ENCODE measurements around the gene SEZ6L.
"Not testable (repeated sequence)": the region's sequence is repeated elsewhere in the genome, so short reads cannot be mapped to it uniquely, and the experiment has no call there.

SEZ6L gene

DNA sequence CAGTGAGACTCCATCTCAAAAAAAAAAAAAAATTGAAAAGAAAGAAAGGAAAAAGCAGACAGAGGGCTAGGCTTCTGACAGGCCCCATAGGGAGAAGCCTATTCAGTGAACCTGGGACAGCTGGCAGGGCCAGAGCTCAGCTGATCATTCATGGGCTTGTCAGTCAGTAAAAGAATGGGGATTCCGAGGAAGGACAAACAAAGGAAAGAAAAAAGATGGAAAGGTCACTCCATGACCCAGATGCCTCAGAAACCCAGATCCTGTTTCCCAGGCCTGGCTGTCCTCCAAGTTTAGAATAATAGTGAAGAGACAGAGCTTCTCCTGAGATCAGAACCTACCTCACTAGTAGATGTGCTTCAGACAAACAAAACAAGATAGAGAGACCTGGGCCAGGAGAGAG lies 225.5 kb downstream of the SEZ6L start:
- no peak for DNase-seq

GRCh38 chr22:26395926-26396325 lies 226.7 kb downstream of the SEZ6L start:
- no peak for DNase-seq

DNA sequence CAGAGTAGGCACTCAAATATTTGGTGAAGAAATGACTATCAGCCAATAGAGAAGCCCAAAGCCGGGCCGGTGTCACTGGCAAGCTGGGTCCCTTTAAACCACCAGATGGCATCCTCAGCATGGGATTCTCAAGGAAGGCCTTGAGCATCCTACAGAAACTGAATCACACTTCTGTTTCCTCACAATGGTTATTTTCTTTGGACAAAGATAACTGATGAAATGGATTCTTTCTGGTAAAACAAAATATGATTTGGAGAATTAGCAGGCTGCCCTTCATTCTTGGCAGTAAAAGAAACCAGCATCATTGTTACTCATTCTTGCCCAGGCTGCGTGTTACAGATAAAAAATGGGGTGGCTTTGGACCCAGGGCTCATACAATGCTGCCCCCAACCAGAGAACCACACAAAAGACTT lies 229.5 kb downstream of the SEZ6L start:
- peak; percentile 4 to 36 (median 18) for DNase-seq

DNA sequence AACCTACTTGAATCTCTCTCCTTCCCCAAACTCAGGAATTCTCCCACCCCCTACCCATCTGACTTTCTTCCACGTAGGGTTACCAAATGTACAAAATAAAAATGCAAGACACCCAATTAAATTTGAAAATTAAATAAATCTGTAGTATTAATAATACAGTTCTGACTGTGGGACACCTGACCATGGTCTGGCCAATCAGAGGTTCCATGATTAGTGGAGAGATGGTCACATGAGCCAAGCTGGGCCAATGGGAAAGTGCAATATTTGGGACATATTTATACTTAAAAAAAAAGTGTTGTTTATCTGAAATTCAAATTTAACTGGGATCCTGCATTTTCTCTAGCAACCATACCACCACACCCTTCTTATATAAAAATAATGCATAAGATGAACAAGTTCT lies 230.0 kb downstream of the SEZ6L start:
- no peak for DNase-seq

DNA sequence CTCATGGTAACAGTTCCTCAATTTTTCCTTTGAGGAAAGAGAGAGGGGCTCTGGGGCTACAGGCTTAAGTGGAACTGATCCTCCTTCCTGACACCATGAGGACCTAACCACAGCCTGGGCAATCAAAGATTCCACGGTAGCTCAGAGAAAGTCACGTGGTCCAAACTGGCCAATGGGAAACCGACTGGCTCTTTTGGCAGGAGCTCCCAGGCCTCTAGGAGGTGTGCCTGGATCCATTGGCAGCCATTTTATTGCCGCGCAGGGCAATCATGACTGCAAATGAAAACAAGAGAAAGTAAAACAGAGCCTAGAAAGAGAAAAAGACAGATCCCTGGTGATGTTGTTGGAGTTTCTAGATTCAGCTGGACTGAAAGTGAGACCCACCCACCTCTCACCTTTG lies 232.5 kb downstream of the SEZ6L start:
- DNase-seq: no peak

- DNase-seq: no peak
Measured at GRCh38 chr22:26404851-26405421, 235.7 kb downstream of the SEZ6L start.

GRCh38 chr22:26406118-26406517 lies 236.9 kb downstream of the SEZ6L start:
- DNase-seq: no peak

- not testable (repeated sequence) for DNase-seq
Measured at GRCh38 chr22:26408562-26409220, 239.4 kb downstream of the SEZ6L start.

- DNase-seq: no peak
Measured at GRCh38 chr22:26409719-26410335, 240.6 kb downstream of the SEZ6L start.

DNA sequence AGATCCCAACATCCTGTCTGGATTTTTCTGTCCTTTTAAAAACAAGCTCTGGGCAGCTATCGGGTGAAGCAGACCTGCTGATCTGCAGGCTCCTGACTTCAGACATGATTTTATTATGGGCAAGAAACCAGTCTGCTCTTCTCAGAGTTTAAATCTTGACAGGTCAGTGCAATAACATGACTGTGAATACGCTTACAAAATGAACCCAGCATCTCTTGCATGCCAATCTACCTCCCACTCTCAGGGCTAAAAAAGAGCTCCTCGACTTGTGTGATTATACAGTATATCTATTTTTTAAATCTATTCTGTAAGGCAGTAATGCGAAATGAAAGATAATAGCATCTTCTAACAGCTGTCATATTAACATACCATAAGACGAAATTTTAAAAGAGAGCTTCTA lies 241.1 kb downstream of the SEZ6L start:
- no peak for DNase-seq

DNA sequence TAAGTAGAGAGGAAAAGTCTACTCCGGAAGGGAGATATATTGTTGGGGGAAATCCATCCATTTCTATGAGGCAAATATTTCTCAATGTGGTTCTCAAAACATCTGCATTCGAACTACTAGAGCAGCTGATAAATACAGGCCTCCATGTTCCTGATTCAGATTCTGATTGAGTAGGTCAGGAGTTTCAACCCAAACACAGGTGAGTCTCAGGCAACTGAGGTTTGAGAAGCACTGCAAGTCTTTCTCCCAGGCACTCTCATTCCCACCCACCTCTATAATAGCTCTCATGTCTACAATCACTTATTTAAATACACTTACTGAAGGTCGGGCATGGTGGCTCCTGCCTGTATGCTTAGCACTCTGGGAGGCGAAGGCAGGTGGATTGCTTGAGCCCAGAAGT lies 245.1 kb downstream of the SEZ6L start:
- DNase-seq: no peak

- no peak for DNase-seq
Measured at GRCh38 chr22:26416256-26416655, 247.0 kb downstream of the SEZ6L start.

GRCh38 chr22:26416670-26417276 lies 247.5 kb downstream of the SEZ6L start:
- no peak for DNase-seq

GRCh38 chr22:26417406-26417805 lies 248.1 kb downstream of the SEZ6L start:
- DNase-seq: no peak

DNA sequence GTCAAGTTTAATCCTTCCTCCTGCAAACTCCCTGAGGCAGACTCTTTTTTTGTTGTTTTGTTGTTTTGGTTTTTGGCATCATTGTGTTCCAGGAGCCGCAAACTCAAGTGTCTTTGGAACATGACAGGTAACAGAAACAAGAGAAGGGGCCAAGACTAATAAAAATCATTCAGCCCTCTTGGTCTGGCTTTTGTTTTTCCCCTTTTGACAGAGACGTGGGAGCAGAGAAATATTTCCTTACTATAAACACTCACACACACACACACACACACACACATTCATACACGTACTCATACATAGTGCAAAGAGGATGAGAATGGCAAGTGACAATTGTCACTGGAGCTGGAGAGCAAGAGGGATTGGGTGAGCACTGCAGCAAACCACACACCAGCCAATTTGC lies 249.4 kb downstream of the SEZ6L start:
- no peak for DNase-seq

DNA sequence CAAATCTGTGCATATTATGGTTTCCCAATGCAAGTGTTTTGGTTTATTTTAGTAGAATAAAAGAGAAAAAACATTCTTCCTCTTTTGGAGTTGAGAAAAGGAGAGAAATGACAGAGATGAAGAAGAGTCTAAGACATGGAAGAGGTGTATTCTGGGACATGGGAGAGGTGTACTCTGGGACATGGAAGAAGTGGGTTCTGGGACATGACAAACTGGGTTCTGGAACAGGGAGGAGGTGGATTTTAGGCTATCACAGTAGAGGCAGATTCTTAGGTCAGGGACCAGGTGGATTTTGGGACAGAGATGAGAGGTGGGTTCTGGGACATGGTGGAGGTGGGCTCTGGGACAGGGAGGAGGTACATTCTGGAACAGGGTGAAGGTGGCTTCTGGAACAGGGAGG lies 257.7 kb downstream of the SEZ6L start:
- no peak for DNase-seq

GRCh38 chr22:26428515-26429457 lies 259.5 kb downstream of the SEZ6L start, which contains the start of gene ASPHD2:
Gene ASPHD2 (plus strand): TSS chr22:26429260. CDS start chr22:26433616, 4,356 bp downstream.
- peak; percentile 63 to 82 (median 70) for DNase-seq

- no peak for DNase-seq
Measured at GRCh38 chr22:26429458-26430286, 260.4 kb downstream of the SEZ6L start.

- DNase-seq: no peak
Measured at GRCh38 chr22:26430600-26430999, 261.3 kb downstream of the SEZ6L start.

DNA sequence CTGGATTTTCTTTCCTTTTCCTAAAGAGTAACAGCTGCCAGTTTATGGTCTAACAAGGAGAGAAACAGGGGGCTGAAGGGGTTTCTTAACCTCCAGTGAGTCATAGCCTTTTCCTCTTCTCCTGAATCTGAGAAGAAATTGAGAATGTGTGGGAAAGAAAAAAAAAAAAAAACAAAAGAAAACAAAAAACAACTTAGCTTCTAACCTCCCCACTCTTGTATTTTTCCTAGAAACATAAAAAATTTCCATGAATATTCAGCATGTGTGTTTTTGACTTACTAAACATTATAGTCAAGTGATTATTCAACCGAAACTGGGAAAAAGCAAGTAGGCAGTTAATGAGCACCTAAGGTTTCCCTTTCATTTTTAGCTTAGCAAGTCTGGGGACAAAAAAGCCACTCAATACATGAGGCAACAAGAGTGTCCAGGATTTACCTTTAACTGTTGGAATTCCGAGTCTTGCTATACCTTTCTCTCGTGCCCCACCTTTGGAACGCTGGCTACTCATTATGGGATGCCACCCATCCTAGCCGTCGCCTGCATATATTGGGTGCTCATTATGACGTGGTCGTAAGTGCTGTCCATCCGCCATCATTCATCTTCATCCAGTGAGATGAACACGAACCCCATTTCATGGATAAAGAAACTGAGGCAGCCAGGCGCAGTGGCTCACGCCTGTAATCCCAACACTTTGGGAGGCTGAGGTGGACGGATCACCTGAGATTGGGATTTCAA lies 262.2 kb downstream of the SEZ6L start:
- no peak for DNase-seq

Data from activated CD4-positive, CD25-positive, alpha-beta regulatory T cell (primary cell).